GM12873 (cell line): ENCODE results near the gene SLC8A1.

Experiments used
- TF ChIP-seq, protein P1 (sequence below): IDR thresholded peaks from 2 replicates; pipeline ENCODE4 v1.5.1; 2012; ENCODE audit warnings: low read depth, mild to moderate bottlenecking, moderate library complexity, low read length, control low read depth; ENCODE audit not compliant: insufficient read depth; ENCODE audit errors: missing control alignments

The SLC8A1 gene

DNA sequence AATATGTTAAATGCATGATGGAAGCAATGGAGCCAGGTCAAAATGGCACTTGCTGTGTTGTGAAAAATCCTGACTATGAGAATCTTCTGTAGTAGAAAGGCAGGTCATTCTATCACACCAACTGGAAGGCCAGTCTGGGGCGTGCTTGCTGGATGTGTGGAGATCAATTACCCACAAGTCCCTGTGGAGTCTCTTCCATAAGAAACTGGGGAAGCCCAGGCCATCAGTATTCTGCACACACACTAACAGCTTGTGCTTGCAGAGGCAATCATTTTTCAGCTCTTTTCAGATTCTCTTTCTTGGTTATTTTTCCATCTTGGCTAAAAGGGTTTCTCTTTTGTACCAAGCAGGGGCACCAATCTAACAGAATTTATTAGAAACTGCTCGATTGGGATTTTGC is 190.8 kb downstream of the SLC8A1 start:
- TF ChIP-seq, protein P1, sequence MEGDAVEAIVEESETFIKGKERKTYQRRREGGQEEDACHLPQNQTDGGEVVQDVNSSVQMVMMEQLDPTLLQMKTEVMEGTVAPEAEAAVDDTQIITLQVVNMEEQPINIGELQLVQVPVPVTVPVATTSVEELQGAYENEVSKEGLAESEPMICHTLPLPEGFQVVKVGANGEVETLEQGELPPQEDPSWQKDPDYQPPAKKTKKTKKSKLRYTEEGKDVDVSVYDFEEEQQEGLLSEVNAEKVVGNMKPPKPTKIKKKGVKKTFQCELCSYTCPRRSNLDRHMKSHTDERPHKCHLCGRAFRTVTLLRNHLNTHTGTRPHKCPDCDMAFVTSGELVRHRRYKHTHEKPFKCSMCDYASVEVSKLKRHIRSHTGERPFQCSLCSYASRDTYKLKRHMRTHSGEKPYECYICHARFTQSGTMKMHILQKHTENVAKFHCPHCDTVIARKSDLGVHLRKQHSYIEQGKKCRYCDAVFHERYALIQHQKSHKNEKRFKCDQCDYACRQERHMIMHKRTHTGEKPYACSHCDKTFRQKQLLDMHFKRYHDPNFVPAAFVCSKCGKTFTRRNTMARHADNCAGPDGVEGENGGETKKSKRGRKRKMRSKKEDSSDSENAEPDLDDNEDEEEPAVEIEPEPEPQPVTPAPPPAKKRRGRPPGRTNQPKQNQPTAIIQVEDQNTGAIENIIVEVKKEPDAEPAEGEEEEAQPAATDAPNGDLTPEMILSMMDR = no peak

DNA sequence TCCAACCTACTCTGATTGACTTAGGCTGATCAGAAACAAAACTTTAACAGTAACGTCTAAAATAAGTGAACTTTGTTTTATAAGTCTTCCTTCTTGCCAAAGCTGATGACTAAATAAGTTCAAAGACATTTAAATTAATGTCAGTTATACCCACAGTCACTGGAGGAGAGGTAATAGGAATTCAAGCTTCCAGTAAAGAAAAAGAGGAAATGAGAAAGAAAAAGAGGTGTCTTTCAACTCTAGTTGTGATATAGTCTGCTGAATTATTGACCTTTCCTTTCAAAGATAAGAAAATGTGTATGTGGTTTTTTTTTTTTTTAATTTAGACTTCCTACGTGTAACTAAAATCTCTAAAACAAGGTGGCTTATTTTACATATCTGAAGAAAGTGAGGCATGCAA is 191.5 kb downstream of the SLC8A1 start:
- TF ChIP-seq, protein P1 = no peak

DNA sequence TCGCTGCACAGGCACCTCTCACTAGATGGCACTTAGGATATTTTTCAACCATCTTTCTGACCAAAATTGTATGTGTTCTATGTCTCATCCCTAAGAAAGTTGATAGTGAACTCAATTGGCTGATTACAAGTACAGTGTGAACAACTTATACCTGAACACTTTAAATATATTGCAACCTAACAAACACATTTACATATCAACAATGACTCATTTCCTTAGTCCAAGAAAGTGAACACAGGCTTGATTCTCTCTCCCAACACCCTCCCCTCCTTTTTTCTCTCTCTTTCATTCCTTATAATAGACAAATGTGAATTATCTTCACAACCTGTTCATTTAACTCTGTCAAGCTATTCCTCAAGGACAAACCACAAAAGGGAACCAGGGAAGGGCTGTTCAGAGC is 192.0 kb downstream of the SLC8A1 start:
- TF ChIP-seq, protein P1 = no peak

DNA sequence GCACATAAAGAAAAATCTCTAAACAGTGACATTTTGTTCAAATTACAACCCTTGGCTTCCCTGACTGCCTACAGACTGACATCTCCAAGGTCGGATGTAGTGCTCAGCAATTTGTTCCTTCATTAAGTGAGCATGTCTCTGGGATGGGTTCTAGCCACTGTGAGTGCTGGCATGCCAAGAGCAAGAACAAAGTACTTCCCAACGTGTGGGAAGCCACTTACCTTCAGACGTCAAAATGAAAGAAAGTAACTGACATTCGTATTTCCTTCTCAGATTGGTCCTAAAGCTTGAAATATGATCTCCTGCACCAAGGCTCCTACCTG is 193.8 kb downstream of the SLC8A1 start:
- TF ChIP-seq, protein P1 = no peak

DNA sequence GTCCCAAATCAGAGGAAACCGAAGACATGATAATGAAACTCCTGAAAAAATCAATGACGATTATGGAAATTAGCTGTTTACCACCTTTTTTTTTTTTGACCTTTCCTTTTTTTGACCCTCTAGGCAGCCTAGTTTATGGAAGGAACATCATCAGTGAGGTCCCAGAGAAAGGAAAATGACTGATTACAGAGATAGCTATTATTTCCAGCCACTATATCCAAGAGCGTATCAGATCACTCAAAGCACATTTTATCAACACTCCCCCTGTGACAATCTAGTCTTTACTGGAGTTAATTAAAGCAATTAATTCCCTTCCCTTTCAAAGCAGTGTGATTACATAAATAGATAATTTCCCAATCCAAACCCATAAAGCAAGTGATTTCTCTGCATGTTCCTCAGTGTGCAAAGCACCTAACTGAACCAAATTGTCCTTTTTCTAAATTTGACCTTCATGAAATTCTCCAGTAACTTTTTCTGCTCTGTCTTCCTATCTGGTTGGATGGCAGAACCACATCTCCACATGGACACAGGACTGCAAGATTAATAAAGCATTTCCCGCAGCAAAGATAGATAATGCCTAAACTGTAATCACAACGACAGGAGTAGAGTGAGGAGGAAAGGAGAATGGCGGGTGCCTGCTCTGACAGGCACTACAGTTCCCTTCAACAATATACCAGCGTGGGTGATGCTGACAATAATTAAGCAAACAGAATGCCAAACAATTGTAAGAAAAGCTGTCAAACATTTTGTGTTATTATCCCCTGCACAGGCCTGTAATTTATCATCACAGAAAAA is 194.4 kb downstream of the SLC8A1 start:
- TF ChIP-seq, protein P1 = no peak

DNA sequence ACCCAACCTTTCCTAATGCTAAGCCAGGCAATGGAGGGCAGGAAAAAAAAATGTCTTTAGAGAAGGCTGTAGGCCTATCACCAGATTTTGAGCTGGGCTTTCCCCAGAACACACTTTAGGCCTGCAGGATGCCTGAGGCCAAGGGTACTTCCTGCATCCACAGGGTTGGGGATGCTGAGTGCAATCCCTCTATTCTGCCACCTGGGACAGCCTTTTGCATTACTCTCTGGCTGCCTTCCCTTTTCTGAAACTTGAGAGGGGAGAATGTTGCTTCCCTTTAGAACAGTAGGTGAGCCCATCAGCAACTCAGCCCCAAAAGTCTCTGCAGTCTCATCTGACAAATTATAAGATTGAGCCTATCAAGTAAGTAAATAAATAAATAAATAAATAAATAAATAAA is 195.2 kb downstream of the SLC8A1 start:
- TF ChIP-seq, protein P1 = peak; percentile 29

DNA sequence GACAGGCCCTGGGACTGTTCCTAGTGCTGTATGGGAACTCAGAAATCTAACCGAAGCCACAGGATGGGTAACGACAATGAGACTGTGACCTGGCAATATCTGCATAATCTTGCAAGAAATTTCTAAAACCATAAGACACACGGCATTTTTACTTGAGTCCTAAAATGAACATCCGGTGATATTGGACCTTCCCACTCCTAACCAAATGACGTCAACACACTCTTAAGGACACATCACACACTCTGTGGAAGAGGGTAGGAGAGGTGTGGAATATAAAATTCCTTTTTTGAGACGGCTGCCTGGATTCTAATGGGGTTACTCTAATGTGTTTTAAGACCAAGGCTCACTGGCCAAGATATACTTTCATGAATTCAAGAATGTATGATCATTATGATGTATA is 195.9 kb downstream of the SLC8A1 start:
- TF ChIP-seq, protein P1 = no peak
